Endodermal cell (in vitro differentiated cells): ENCODE measurements around the gene DEPDC7. TPM values are rescaled to one million over a fixed set of nuclear protein-coding genes. Genes with fewer than 3 reads are reported as not detected.

ENCODE experiments used
- DNase-seq: peaks from one replicate; pipeline ENCODE4 v3.0.0-alpha.2; 2017
- H3K27ac ChIP-seq: 2 replicates; pipeline ENCODE4 v1.5.1; 2013; ENCODE audit warnings: mild to moderate bottlenecking, low read depth, low read length, moderate library complexity
- H3K27me3 ChIP-seq: 2 replicates; pipeline ENCODE4 v1.6.1; 2013; ENCODE audit warnings: mild to moderate bottlenecking, low read length, moderate library complexity; ENCODE audit not compliant: insufficient read depth, control insufficient read depth, poor library complexity, severe bottlenecking
- H3K36me3 ChIP-seq: 2 replicates; pipeline ENCODE4 v1.7.0; 2013; ENCODE audit warnings: mild to moderate bottlenecking, low read length, moderate library complexity; ENCODE audit not compliant: control insufficient read depth, insufficient read depth
- H3K4me1 ChIP-seq: one replicate; pipeline ENCODE4 v1.7.0; 2013; ENCODE audit warnings: low read length; ENCODE audit not compliant: control insufficient read depth, insufficient read depth
- H3K4me3 ChIP-seq: 2 replicates; pipeline ENCODE4 v1.5.1; 2013; ENCODE audit warnings: mild to moderate bottlenecking, low read length, moderate library complexity
- H3K9ac ChIP-seq: 2 replicates; pipeline ENCODE4 v1.6.1; 2013; ENCODE audit warnings: mild to moderate bottlenecking, low read length, moderate library complexity; ENCODE audit not compliant: poor library complexity, severe bottlenecking; ENCODE audit errors: extremely low read depth
- H3K9me3 ChIP-seq: 2 replicates; pipeline ENCODE4 v1.6.1; 2013; ENCODE audit warnings: mild to moderate bottlenecking, low read length, moderate library complexity; ENCODE audit not compliant: control insufficient read depth
- H3K27ac Mint-ChIP-seq: 2 replicates; pipeline ENCODE4 v1.8.0; 2020; ENCODE audit warnings: mixed read lengths
- H3K27me3 Mint-ChIP-seq: 2 replicates; pipeline ENCODE4 v1.8.0; 2021; ENCODE audit warnings: mild to moderate bottlenecking, mixed read lengths; ENCODE audit not compliant: insufficient read depth
- H3K36me3 Mint-ChIP-seq: 2 replicates; pipeline ENCODE4 v1.8.0; 2020; ENCODE audit warnings: low read depth, mixed read lengths
- H3K4me1 Mint-ChIP-seq: 2 replicates; pipeline ENCODE4 v1.8.0; 2020; ENCODE audit warnings: mixed read lengths
- H3K4me3 Mint-ChIP-seq: 2 replicates; pipeline ENCODE4 v1.8.0; 2020; ENCODE audit warnings: mild to moderate bottlenecking, moderate library complexity, mixed read lengths
- H3K9me3 Mint-ChIP-seq: 2 replicates; pipeline ENCODE4 v1.8.0; 2020; ENCODE audit warnings: mild to moderate bottlenecking, mixed read lengths
- CTCF ChIP-seq: fragments of 200-600 bp; sonication (generic); conservative IDR thresholded peaks from 2 replicates; pipeline ENCODE4 v1.5.0; 2021; ENCODE audit warnings: antibody characterized with exemption, mild to moderate bottlenecking
- WGBS, 2 experiments: methylation state at CpG; one replicate each; pipeline versions ENCODE4 v1.1.5 to v1.1.7; 2013; ENCODE audit warnings: missing lambda C conversion rate in 2 of 2, mixed read lengths in 1 of 2; ENCODE audit not compliant: insufficient coverage in 1 of 2, insufficient read length in 1 of 2; 5-methylcytosine and 5-hydroxymethylcytosine counted together
- total RNA-seq, 2 donors: library from RNA; stranded (reverse); fragmentation: NEBNext Ultra II Directional in 1 of 2; extraction: Animal tissue kit (Norgen Biotek cat#: 25700) in 1 of 2; gene quantifications; 2 replicates in 1 of 2; 3 replicates in 1 of 2; pipeline ENCODE4 v1.2.1, GENCODE V29; 2021

DEPDC7 gene
- total RNA-seq, 2 donors from 2014 or later = 7.7 to 11.4 TPM

GRCh38 chr11:33001281-33001680 is 14.4 kb upstream of the DEPDC7 start:
- Histone ChIP-seq H3K9ac (no peak overlapping the region), H3K27me3 (no peaks in the 10 kb centered on the region), H3K27ac (no peak overlapping the region), H3K4me1 (peaks cover 15% of the 10 kb centered on the region), H3K36me3 (no peaks in the 10 kb centered on the region), H3K4me3 (no peak overlapping the region), H3K9me3 (peaks cover 9% of the 10 kb centered on the region)
- Mint-ChIP-seq H3K36me3 (no peaks in the 10 kb centered on the region), H3K4me3 (no peak overlapping the region), H3K4me1 (peaks cover 32% of the 10 kb centered on the region), H3K27ac (no peak overlapping the region), H3K27me3 (peaks cover 7% of the 10 kb centered on the region), H3K9me3 (peaks cover 12% of the 10 kb centered on the region)
- WGBS, 2 experiments = 72 to 76% methylated on average over 4 to 6 of the region's 6 CpGs
- TF ChIP-seq CTCF = no peak
- no peak for DNase-seq

- Histone ChIP-seq H3K4me3 (no peak overlapping the region), H3K4me1 (peaks cover 15% of the 10 kb centered on the region), H3K36me3 (no peaks in the 10 kb centered on the region), H3K27ac (no peak overlapping the region), H3K9me3 (peaks cover 9% of the 10 kb centered on the region), H3K27me3 (no peaks in the 10 kb centered on the region), H3K9ac (no peak overlapping the region)
- Mint-ChIP-seq H3K4me3 (no peak overlapping the region), H3K36me3 (no peaks in the 10 kb centered on the region), H3K4me1 (peaks cover 32% of the 10 kb centered on the region), H3K9me3 (peaks cover 12% of the 10 kb centered on the region), H3K27ac (peak overlapping the region; percentile 86), H3K27me3 (peaks cover 6% of the 10 kb centered on the region)
- no peak for DNase-seq
- no peak for TF ChIP-seq CTCF
- 83 to 89% methylated on average over 5 to 8 of the region's 8 CpGs for WGBS, 2 experiments
These were observed 13.7 kb upstream of the DEPDC7 start for GRCh38 chr11:33001751-33002542.

GRCh38 chr11:33005175-33005574 is 10.5 kb upstream of the DEPDC7 start:
- Histone ChIP-seq H3K4me1 (peaks cover 15% of the 10 kb centered on the region), H3K9ac (no peak overlapping the region), H3K36me3 (no peaks in the 10 kb centered on the region), H3K27me3 (no peaks in the 10 kb centered on the region), H3K27ac (no peak overlapping the region), H3K4me3 (no peak overlapping the region), H3K9me3 (no peaks in the 10 kb centered on the region)
- peaks cover 32% of the 10 kb centered on the region for H3K4me1 Mint-ChIP-seq
- DNase-seq = no peak
- H3K27me3 Mint-ChIP-seq = no peaks in the 10 kb centered on the region
- H3K27ac Mint-ChIP-seq = no peak overlapping the region
- H3K9me3 Mint-ChIP-seq = no peaks in the 10 kb centered on the region
- no peaks in the 10 kb centered on the region for H3K36me3 Mint-ChIP-seq
- TF ChIP-seq CTCF = no peak
- H3K4me3 Mint-ChIP-seq = no peak overlapping the region
- WGBS, 2 experiments = 72% methylated on average over 2 of the region's 2 CpGs; no CpG with 5 or more reads in 1 of the 2 experiments
